CD4-positive, alpha-beta T cell (primary cell): Measurements from ENCODE around the gene PIGZ. TPM values are rescaled to one million over a fixed set of nuclear protein-coding genes. Genes with fewer than 3 reads are reported as not detected.
"Not testable (repeated sequence)": the region's sequence is repeated elsewhere in the genome, so short reads cannot be mapped to it uniquely, and the experiment has no call there.

Experiments
- ATAC-seq: fragments of 200-7000 bp; cut with Tn5 transposase; one replicate; pipeline ENCODE4 v1.10.0; 2022; ENCODE audit warnings: mild to moderate bottlenecking; ENCODE audit not compliant: poor library complexity
- CTCF ChIA-PET: fragments of 350-600 bp; sonication (Branson Sonifier 250); formaldehyde crosslinking; loops from one replicate; lab custom pipeline; 2021; ENCODE audit warnings: antibody characterized with exemption, inconsistent platforms; lab: Charles Lee
- POLR2A ChIA-PET: fragments of 350-600 bp; sonication (Branson Sonifier 250); formaldehyde crosslinking; loops from one replicate; lab custom pipeline; 2021; ENCODE audit warnings: antibody characterized with exemption, inconsistent platforms; lab: Charles Lee
- DNase-seq, 14 experiments: peaks; one replicate each; pipeline ENCODE4 v3.0.0-alpha.2; 2013 to 2020; ENCODE audit warnings: mixed read lengths in 2 of 14
- H3K27ac ChIP-seq, 2 donors: one replicate each; pipeline versions ENCODE4 v1.5.1 to v1.7.0; 2013; ENCODE audit warnings: low read length in 2 of 2, low read depth in 1 of 2, mild to moderate bottlenecking in 1 of 2
- H3K27me3 ChIP-seq, 2 experiments: 1 replicate in 1 of 2; 2 replicates in 1 of 2; pipeline versions ENCODE4 v1.6.1 to v1.7.0; 2013; ENCODE audit warnings: low read length in 2 of 2, control low read depth in 1 of 2, mild to moderate bottlenecking in 1 of 2, moderate library complexity in 1 of 2; ENCODE audit not compliant: insufficient read depth in 2 of 2, control insufficient read depth in 1 of 2
- H3K36me3 ChIP-seq: one replicate; pipeline ENCODE4 v1.6.1; 2013; ENCODE audit warnings: low read length, control low read depth; ENCODE audit not compliant: insufficient read depth
- H3K4me1 ChIP-seq: one replicate; pipeline ENCODE4 v1.6.1; 2013; ENCODE audit warnings: low read length, control low read depth; ENCODE audit not compliant: insufficient read depth
- H3K4me3 ChIP-seq: one replicate; pipeline ENCODE4 v1.5.1; 2013; ENCODE audit warnings: mild to moderate bottlenecking, low read length, moderate library complexity
- H3K9me3 ChIP-seq, 2 experiments: 1 replicate in 1 of 2; 2 replicates in 1 of 2; pipeline versions ENCODE4 v1.6.1 to v1.7.0; 2013; ENCODE audit warnings: low read length in 2 of 2, mild to moderate bottlenecking in 2 of 2, control low read depth in 1 of 2, moderate library complexity in 1 of 2; ENCODE audit not compliant: control insufficient read depth in 1 of 2, insufficient read depth in 1 of 2
- H3K27ac Mint-ChIP-seq: one replicate; pipeline ENCODE4 v1.8.0; 2020; ENCODE audit warnings: mixed read lengths
- H3K27me3 Mint-ChIP-seq: one replicate; pipeline ENCODE4 v1.8.0; 2021; ENCODE audit warnings: mixed read lengths
- H3K36me3 Mint-ChIP-seq: one replicate; pipeline ENCODE4 v1.8.0; 2021; ENCODE audit warnings: low read depth, mixed read lengths
- H3K4me1 Mint-ChIP-seq: one replicate; pipeline ENCODE4 v1.8.0; 2021; ENCODE audit warnings: low read depth, mixed read lengths
- H3K4me3 Mint-ChIP-seq: one replicate; pipeline ENCODE4 v1.8.0; 2020; ENCODE audit warnings: mild to moderate bottlenecking, mixed read lengths
- H3K9me3 Mint-ChIP-seq: one replicate; pipeline ENCODE4 v1.8.0; 2020; ENCODE audit warnings: mixed read lengths
- CTCF ChIP-seq: fragments of 200-600 bp; IDR thresholded peaks from one replicate; pipeline ENCODE4 v1.8.0; 2022; ENCODE audit warnings: antibody characterized with exemption, mild to moderate bottlenecking
- intact Hi-C, 2 experiments: fragments of 100-400 bp; cut with DNase I in 1 of 2; cut with micrococcal nuclease in 1 of 2; formaldehyde crosslinking; loops; one replicate each; pipeline versions ENCODE4 v1.15.1 to v1.9.0; 2023 to 2025; cut with DNase I, micrococcal nuclease
- total RNA-seq, 174 experiments: library from RNA in 2 of 174; stranded (reverse) in 2 of 174; gene quantifications; one replicate each; pipeline ENCODE4 v1.2.3 and lab custom pipeline; 2021 to 2026

The PIGZ gene
- total RNA-seq, 2 experiments from 2014 or later = 0.33 to 0.61 TPM

- peaks cover 10% of the 10 kb centered on the region for H3K4me1 ChIP-seq
- H3K4me1 Mint-ChIP-seq = peaks cover 20% of the 10 kb centered on the region
- H3K27ac Mint-ChIP-seq = no peak overlapping the region
- no peak overlapping the region for H3K4me3 ChIP-seq
- intact Hi-C loops = loop anchor here (2.0 to 10.0 kb wide), 3 partner anchors 19 to 607 kb away; partner anchors contain the start of gene BDH1 (in 1 of the 2)
- no peak overlapping the region for H3K27ac ChIP-seq
- H3K9me3 Mint-ChIP-seq = no peaks in the 10 kb centered on the region
- H3K4me3 Mint-ChIP-seq = no peak overlapping the region
- peaks cover 15% of the 10 kb centered on the region for H3K36me3 Mint-ChIP-seq
- ATAC-seq = no peak
- ChIA-PET CTCF (no interaction called here), POLR2A (no interaction called here)
- H3K27me3 Mint-ChIP-seq = no peaks in the 10 kb centered on the region
- no peaks in the 10 kb centered on the region for H3K27me3 ChIP-seq
- H3K36me3 ChIP-seq = peaks cover 7% of the 10 kb centered on the region
- H3K9me3 ChIP-seq = no peaks in the 10 kb centered on the region
- no peak for TF ChIP-seq CTCF
- no peak for DNase-seq
Measured at GRCh38 chr3:196947860-196948441, 20.7 kb downstream of the PIGZ start.

- intact Hi-C loops = loop anchor here (2.0 to 10.0 kb wide), 3 partner anchors 20 to 608 kb away; partner anchors contain the start of gene BDH1 (in 1 of the 2)
- Mint-ChIP-seq H3K27me3 (no peaks in the 10 kb centered on the region), H3K4me3 (no peak overlapping the region), H3K27ac (no peak overlapping the region), H3K4me1 (peaks cover 24% of the 10 kb centered on the region), H3K36me3 (peaks cover 19% of the 10 kb centered on the region), H3K9me3 (no peaks in the 10 kb centered on the region)
- CTCF ChIA-PET = no interaction called here
- H3K4me1 ChIP-seq = peaks cover 11% of the 10 kb centered on the region
- H3K4me3 ChIP-seq = no peak overlapping the region
- TF ChIP-seq CTCF = no peak
- DNase-seq = no peak
- H3K27me3 ChIP-seq = no peaks in the 10 kb centered on the region
- H3K27ac ChIP-seq = no peak overlapping the region
- POLR2A ChIA-PET = interaction anchor here (0.6 to 1.1 kb wide), 2 partner anchors 79 to 255 kb away, joined by 3 to 4 read pairs; partner anchors contain the start of gene SENP5
- no peak for ATAC-seq
- H3K9me3 ChIP-seq = no peaks in the 10 kb centered on the region
- H3K36me3 ChIP-seq = peaks cover 7% of the 10 kb centered on the region
Measured at GRCh38 chr3:196947136-196947859, 21.3 kb downstream of the PIGZ start.

GRCh38 chr3:196944037-196944790 is 24.4 kb downstream of the PIGZ start:
- Histone ChIP-seq H3K4me1 (peaks cover 24% of the 10 kb centered on the region), H3K36me3 (peaks cover 20% of the 10 kb centered on the region)
- H3K9me3 Mint-ChIP-seq, ATAC-seq, H3K9me3 ChIP-seq, H3K27me3 Mint-ChIP-seq, DNase-seq, H3K4me3 ChIP-seq, H3K27me3 ChIP-seq, CTCF ChIA-PET, H3K27ac ChIP-seq: not testable (repeated sequence)
- H3K27ac Mint-ChIP-seq = peak overlapping the region; percentile 96
- POLR2A ChIA-PET = interaction anchor here (5.0 kb wide), 1 partner anchor 76 kb away, joined by 113 read pairs; the partner anchor contains the start of gene SENP5
- peaks cover 36% of the 10 kb centered on the region for H3K36me3 Mint-ChIP-seq
- peak overlapping the region; percentile 83 for H3K4me3 Mint-ChIP-seq
- intact Hi-C loops = loop anchor here (5.0 to 10.0 kb wide), 3 partner anchors 339 to 611 kb away; partner anchors contain the start of genes BDH1 (in 1 of the 2) and DLG1 (in 1 of the 2)
- H3K4me1 Mint-ChIP-seq = peaks cover 46% of the 10 kb centered on the region
